C4-2B (cell line): Measurements from ENCODE around the gene BSN.

Source experiments
- H3K27ac ChIP-seq: fragments of 450-650 bp; 2 replicates; pipeline ENCODE4 v1.5.1; 2017
- ZFX ChIP-seq: fragments of 450-650 bp; IDR thresholded peaks from 2 replicates; pipeline ENCODE4 v1.6.1; 2017
- TF ChIP-seq, protein P1 (sequence below): fragments of 450-650 bp; conservative IDR thresholded peaks from 2 replicates; pipeline ENCODE4 v1.5.1; 2017; ENCODE audit warnings: mild to moderate bottlenecking

BSN gene

DNA sequence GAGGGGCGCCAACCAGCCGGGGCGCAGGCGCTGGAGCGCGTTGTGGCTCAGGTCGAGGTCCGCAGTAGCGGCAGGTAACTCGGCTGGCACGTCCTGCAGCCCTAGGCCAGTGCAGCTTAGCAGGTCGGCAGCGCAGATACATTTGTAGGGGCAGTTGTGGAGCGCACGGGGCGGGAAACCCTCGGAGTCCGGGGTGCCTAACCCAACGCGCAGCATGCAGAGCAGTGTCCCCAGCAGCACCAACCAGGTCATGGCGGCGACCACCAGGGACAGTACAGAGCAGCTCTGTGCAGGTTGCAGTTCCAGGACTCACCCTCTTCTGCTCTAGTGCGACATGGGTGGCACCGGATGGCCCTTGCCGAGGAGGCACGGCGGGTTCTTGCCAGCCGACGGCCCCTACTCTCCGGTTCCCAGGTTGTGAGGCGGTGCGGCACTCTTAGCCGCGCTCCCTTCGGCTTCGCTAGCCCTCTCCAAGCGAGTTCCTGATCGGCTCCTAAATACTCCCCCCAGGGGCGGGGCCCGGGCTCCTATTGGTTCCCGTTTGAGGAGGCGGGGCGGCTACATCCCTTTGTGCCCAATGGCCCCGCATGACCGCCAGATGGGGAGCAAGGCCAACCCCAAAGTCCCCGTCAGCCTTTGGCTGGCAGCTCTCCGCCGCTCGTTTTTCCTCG is 165.1 kb downstream of the BSN start, which contains the start of gene AMIGO3:
Gene AMIGO3, minus strand, starts transcription at position 471 of the 671 bp plus-strand sequence. Its CDS starts 219 bp downstream, at position 252.
- H3K27ac ChIP-seq = peak within 1 kb of the TSS; percentile 42
- TF ChIP-seq, protein P1, sequence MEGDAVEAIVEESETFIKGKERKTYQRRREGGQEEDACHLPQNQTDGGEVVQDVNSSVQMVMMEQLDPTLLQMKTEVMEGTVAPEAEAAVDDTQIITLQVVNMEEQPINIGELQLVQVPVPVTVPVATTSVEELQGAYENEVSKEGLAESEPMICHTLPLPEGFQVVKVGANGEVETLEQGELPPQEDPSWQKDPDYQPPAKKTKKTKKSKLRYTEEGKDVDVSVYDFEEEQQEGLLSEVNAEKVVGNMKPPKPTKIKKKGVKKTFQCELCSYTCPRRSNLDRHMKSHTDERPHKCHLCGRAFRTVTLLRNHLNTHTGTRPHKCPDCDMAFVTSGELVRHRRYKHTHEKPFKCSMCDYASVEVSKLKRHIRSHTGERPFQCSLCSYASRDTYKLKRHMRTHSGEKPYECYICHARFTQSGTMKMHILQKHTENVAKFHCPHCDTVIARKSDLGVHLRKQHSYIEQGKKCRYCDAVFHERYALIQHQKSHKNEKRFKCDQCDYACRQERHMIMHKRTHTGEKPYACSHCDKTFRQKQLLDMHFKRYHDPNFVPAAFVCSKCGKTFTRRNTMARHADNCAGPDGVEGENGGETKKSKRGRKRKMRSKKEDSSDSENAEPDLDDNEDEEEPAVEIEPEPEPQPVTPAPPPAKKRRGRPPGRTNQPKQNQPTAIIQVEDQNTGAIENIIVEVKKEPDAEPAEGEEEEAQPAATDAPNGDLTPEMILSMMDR = no peak; the same call in 1 of the 2 replicates
- TF ChIP-seq ZFX = no peak
